HL-60 (cell line): ENCODE results near the gene C16orf74.

Source experiments
- DNase-seq, 2 experiments: peaks; one replicate each; pipeline ENCODE4 v3.0.0-alpha.2; 2010 to 2020; ENCODE audit warnings: low read depth in 1 of 2, low spot score in 1 of 2
- H3K27ac ChIP-seq: fragments of 250-450 bp; sonication (Bioruptor Pico); replicated peaks from 2 replicates; pipeline ENCODE4 v1.5.1; 2020; ENCODE audit warnings: mild to moderate bottlenecking, moderate library complexity
- H3K27me3 ChIP-seq: fragments of 250-450 bp; sonication (Bioruptor Pico); 2 replicates; pipeline ENCODE4 v1.5.1; 2021; ENCODE audit warnings: mild to moderate bottlenecking, moderate library complexity; ENCODE audit not compliant: insufficient read depth, poor library complexity, severe bottlenecking
- H3K4me3 ChIP-seq: replicated peaks from 2 replicates; pipeline ENCODE4 v1.5.1; 2011; ENCODE audit warnings: mild to moderate bottlenecking, control low read depth, low read length; ENCODE audit not compliant: insufficient read depth
- GABPA ChIP-seq: IDR thresholded peaks from 2 replicates; pipeline ENCODE4 v1.6.1; 2012; ENCODE audit warnings: low read depth
- POLR2AphosphoS5 ChIP-seq: IDR thresholded peaks from 2 replicates; pipeline ENCODE4 v1.6.1; 2012; ENCODE audit warnings: low read depth
- SPI1 ChIP-seq: IDR thresholded peaks from 2 replicates; pipeline ENCODE4 v1.6.1; 2012; ENCODE audit warnings: low read depth, mild to moderate bottlenecking, borderline replicate concordance
- TF ChIP-seq, protein P1 (sequence below): IDR thresholded peaks from 2 replicates; pipeline ENCODE4 v1.6.1; 2012; ENCODE audit warnings: low read depth; ENCODE audit not compliant: insufficient replicate concordance
- TF ChIP-seq, protein P2 (sequence below): IDR thresholded peaks from one replicate; pipeline ENCODE4 v1.5.1; 2011; ENCODE audit warnings: low read length, control low read depth, inconsistent platforms; ENCODE audit not compliant: insufficient read depth

C16orf74 gene

DNA sequence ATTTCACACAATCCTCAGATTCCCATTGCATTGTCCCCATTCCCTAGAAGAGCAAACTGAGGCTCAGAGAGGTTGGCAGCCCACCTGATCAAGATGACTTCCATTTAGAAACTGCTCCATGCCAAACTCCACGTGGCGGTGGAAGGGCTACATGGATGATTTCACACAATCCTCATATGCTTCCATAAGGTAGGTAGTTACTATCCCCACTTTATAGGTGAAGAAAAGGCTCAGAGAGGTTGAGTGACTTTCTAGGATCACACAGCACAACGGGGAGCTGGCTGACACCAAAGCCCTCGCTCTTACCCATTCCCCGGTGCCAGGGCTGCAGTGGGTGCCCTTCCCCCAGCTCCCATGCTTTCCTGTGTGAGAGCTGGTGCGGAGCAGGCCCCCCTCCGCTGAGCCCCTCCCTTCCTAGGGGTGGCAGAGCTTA lies 52.4 kb downstream of the C16orf74 start:
- Histone ChIP-seq H3K27me3 (no peaks in the 10 kb centered on the region), H3K27ac (no peak overlapping the region), H3K4me3 (no peak overlapping the region)
- no peak for DNase-seq
- TF ChIP-seq GABPA (no peak), SPI1 (no peak), POLR2AphosphoS5 (no peak)
- TF ChIP-seq, protein P1, sequence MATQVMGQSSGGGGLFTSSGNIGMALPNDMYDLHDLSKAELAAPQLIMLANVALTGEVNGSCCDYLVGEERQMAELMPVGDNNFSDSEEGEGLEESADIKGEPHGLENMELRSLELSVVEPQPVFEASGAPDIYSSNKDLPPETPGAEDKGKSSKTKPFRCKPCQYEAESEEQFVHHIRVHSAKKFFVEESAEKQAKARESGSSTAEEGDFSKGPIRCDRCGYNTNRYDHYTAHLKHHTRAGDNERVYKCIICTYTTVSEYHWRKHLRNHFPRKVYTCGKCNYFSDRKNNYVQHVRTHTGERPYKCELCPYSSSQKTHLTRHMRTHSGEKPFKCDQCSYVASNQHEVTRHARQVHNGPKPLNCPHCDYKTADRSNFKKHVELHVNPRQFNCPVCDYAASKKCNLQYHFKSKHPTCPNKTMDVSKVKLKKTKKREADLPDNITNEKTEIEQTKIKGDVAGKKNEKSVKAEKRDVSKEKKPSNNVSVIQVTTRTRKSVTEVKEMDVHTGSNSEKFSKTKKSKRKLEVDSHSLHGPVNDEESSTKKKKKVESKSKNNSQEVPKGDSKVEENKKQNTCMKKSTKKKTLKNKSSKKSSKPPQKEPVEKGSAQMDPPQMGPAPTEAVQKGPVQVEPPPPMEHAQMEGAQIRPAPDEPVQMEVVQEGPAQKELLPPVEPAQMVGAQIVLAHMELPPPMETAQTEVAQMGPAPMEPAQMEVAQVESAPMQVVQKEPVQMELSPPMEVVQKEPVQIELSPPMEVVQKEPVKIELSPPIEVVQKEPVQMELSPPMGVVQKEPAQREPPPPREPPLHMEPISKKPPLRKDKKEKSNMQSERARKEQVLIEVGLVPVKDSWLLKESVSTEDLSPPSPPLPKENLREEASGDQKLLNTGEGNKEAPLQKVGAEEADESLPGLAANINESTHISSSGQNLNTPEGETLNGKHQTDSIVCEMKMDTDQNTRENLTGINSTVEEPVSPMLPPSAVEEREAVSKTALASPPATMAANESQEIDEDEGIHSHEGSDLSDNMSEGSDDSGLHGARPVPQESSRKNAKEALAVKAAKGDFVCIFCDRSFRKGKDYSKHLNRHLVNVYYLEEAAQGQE, result no peak
- TF ChIP-seq, protein P2, sequence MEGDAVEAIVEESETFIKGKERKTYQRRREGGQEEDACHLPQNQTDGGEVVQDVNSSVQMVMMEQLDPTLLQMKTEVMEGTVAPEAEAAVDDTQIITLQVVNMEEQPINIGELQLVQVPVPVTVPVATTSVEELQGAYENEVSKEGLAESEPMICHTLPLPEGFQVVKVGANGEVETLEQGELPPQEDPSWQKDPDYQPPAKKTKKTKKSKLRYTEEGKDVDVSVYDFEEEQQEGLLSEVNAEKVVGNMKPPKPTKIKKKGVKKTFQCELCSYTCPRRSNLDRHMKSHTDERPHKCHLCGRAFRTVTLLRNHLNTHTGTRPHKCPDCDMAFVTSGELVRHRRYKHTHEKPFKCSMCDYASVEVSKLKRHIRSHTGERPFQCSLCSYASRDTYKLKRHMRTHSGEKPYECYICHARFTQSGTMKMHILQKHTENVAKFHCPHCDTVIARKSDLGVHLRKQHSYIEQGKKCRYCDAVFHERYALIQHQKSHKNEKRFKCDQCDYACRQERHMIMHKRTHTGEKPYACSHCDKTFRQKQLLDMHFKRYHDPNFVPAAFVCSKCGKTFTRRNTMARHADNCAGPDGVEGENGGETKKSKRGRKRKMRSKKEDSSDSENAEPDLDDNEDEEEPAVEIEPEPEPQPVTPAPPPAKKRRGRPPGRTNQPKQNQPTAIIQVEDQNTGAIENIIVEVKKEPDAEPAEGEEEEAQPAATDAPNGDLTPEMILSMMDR, result no peak

DNA sequence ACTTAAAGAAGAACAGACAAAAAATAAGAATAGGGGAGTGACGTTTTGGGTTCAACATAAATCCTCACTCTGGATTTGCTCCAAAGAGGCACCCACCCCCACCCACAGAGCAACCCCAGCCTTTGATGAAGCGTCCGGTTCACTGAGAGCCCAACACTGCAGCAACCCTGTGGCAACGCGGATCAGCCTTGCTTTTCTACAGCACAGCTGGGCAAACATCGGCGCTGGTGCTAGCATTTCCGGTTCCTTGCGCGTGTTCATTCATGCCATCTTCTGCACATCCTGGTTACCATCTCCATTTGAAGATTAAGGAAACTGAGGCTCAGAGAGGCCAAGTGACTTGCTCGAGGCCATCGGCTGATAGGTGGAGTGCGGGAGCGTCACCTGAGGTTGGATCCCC lies 53.5 kb downstream of the C16orf74 start:
- TF ChIP-seq POLR2AphosphoS5, result no peak
- no peak for TF ChIP-seq SPI1
- no peak for TF ChIP-seq GABPA
- TF ChIP-seq, protein P1, result no peak
- TF ChIP-seq, protein P2, result no peak
- Histone ChIP-seq H3K27ac (no peak overlapping the region), H3K4me3 (no peak overlapping the region), H3K27me3 (no peaks in the 10 kb centered on the region)
- no peak for DNase-seq

DNA sequence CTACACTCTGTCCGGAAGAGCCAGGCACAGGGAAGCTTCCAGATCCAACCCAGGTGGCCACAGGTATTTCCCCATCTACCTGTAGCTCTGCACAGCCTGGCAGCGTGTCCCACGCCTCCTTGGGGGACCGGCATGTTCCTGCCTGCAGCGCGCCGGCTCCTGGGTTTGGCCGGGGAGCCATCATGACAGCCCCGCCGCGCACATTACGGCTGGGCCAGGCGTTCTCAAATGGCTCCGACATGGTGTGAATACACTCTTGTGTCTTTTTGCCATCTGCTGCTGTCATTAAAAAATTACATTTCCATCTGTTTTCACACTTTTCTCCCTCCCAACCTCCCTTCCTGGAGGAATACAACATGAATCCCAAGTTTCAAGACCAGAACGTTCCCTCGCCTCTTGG lies 54.1 kb downstream of the C16orf74 start:
- H3K27me3 ChIP-seq, result no peaks in the 10 kb centered on the region
- no peak for DNase-seq
- no peak overlapping the region for H3K27ac ChIP-seq
- TF ChIP-seq, protein P1, result no peak
- TF ChIP-seq, protein P2, result no peak
- no peak for TF ChIP-seq GABPA
- TF ChIP-seq SPI1, result no peak
- no peak for TF ChIP-seq POLR2AphosphoS5
- no peak overlapping the region for H3K4me3 ChIP-seq
